ENCODE data around the gene MORC3.
"Not testable (repeated sequence)": the region's sequence is repeated elsewhere in the genome, so short reads cannot be mapped to it uniquely, and the experiment has no call there.

The MORC3 gene

DNA sequence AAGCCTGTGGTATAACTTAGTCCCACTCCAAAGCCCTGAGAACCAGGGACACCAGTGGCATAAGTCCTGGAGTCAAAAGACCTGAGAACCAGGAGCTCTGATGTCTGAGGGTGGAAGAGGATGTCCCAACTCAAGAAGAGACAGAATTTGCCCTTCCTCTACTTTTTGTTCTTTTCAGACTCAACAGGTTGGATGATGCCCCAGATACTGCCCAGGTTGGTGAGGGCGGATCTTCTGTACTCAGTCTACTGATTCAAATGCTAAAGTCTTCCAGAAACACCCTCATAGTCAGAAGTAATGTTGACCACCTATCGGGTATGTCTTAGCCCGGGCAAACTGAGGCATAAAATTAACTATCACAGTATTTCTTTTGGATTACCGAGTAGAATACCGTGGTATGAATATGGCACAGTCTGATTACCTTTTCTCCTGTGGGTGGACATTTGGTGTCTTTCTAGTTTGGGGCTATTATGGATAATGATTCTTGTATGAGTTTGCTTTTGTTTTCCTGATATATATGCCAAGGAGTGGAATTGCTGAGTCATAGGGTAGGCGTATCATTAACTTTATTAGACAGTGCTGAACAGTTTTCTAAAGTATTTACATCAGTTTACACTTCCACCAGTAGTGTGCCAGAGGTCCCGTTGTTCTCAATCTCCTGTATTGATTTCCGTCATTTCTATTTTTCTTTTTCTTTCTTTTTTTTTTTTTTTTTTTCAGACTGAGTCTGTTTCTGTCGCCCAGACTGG, 62.0 kb downstream of the MORC3 start:
- no peak for DNase-seq (ENCODE audit: low read depth in 1 of 2, low spot score in 1 of 2)

DNA sequence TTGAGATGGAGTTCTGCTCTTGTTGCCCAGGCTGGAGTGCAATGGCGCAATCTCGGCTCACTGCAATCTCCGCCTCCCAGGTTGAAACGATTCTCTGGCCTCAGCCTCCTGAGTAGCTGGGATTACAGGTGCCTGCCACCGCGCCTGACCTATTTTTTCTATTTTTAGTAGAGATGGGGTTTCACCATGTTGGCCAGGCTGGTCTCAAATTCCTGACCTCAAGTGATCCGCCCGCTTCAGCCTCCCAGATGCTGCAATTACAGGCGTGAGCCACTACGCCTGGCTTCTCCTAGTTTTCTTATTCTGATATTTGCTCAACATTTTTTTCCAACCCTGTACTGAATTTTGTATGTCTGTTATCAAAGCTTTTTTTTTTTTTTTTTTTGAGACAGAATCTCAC, 62.7 kb downstream of the MORC3 start:
- DNase-seq (ENCODE audit: low read depth in 1 of 2, low spot score in 1 of 2), result not testable (repeated sequence)

DNA sequence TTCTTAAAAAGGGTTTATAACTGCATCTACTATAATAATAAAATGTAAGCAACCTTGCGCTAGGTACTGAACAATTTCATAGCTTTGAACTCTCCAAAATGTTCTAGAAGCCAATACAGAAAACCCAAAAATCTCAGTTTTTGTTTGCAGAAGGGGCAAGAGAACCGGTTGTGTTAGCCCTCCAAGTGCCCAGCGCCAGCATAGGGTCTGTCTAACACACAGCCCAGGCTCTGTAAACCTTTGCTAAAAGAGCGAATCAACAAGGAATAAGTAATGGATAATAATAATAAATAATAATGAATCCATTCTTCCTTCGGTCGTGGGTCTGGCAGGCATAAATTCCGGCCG, 64.9 kb downstream of the MORC3 start:
- DNase-seq (ENCODE audit: low read depth in 1 of 2, low spot score in 1 of 2), result no peak

DNA sequence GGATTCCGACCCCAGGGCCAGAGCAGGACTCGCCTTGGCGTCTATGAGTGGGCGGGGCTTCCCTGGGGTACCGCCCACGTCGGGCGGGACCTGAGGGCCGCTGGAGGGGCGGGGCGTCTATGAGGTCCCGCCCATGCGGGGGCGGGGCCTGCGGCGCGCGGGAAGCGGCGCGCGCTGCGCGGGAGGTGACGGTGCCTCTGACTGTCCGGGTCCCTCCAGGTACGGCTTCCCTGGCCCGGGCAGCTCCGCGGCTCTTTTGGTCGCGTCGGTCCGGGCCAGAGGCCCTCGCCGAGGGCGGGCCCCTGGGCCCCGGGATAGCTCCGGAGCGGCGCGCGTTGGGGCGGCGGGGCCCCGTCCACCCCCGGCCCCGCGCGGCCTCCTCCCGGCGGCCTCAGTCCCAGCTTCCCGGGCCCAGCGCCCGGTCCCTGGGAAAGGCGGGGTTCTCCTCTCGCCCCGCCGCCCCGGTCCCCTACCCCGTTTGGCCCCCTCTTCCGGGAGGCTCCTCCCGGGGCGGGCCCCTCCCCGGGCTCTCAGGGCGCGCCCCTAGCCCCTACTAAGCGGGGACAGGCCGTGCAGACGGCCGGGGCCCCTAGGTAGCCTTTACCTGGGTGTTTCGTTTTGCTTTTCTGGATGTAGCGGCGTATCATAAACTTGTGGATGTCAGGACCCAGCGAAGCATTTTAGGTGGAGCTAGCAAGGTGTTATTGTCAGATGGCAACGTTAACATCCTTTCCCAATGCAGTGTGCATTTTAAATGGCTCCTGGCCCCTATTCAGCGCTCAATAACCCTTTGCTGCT, 65.4 kb downstream of the MORC3 start, which contains the start of gene CHAF1B:
CHAF1B (plus strand) TSS at position 160 of the 798 bp plus-strand sequence. CDS start 745 bp downstream, outside the sequence.
- peak; percentile 52 to 76 for DNase-seq (ENCODE audit: low read depth in 1 of 2, low spot score in 1 of 2)

DNA sequence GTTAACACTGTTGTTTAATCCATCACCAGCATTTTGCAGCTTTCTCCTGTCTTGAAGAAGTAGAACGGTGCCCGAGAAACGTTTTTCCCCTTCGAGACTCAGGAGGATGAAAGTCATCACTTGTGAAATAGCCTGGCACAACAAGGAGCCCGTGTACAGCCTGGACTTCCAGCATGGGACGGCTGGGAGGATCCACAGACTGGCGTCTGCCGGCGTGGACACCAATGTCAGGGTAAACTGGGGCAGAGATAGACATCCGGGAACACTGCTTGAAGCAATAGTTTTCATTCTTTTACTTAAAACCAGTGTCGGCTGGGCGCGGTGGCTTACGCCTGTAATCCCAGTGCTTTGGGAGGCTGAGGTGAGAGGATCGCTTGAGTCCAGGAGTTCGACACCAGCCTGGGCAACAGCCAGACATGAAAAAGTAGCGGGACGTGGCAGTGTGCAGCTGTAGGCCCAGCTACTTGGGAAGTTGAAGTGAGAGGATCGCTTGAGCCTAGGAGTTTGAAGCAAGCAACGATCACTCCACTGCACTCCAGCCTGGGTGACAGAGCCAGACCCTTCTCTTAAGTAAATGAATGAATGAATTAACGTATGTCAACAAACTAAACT, 66.1 kb downstream of the MORC3 start:
- DNase-seq (ENCODE audit: low read depth in 1 of 2, low spot score in 1 of 2), result no peak

DNA sequence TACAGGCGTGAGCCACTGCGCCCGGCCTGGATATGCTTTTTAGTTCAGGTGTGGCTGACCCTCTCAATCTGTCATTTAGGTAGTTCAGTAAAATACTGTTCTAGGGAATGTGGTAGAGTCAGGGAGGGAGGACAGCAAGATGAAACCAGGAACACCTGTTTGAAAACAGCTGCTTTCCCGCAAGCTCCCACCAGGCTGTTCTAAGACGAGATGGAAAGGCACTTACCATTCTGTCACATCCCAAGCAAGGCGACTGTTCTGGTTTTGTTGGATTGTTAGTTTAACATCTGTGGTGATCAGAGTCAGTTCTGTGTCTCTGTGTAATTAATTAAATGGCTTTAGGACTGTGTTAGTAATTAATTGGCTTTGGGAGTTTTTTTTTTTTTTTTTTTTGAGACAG, 68.1 kb downstream of the MORC3 start:
- no peak for DNase-seq (ENCODE audit: low read depth in 1 of 2, low spot score in 1 of 2)

DNA sequence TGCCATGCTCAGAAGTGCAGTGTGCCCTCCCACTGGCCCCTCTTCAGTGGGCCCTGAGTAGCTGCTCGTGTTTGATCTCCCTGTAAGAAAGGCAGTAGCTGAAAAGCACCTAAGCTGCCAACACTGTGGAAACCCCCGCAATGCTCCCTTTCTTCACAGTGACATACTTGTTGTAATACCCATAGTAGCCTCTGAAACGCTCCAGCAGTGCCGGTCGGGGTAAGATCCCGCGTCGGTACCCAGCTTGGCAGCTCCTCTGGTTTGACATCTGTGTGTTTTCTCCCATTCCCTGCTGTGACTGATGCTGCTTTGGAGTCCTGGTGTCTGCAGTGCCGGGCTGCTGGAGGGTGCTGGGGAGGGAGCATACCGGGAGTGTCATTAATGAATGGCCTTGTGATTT, 68.8 kb downstream of the MORC3 start:
- no peak for DNase-seq (ENCODE audit: low read depth in 1 of 2, low spot score in 1 of 2)

DNA sequence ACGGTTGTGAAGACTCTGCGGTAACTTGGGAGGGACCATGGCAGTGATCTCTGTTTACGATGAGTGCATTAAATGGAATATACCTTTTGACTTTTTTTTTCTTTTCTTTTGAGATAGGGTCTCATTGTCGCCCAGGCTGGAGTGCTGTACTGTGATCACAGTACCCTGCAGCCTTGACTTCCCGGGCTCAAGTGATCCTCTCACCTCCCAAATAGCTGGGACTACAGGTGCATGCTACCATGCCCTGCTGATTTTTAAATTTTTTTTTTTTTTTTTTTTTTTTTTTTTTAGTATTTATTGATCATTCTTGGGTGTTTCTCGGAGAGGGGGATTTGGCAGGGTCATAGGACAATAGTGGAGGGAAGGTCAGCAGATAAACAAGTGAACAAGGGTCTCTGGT, 71.7 kb downstream of the MORC3 start:
- DNase-seq (ENCODE audit: low read depth in 1 of 2, low spot score in 1 of 2), result not testable (repeated sequence)

DNA sequence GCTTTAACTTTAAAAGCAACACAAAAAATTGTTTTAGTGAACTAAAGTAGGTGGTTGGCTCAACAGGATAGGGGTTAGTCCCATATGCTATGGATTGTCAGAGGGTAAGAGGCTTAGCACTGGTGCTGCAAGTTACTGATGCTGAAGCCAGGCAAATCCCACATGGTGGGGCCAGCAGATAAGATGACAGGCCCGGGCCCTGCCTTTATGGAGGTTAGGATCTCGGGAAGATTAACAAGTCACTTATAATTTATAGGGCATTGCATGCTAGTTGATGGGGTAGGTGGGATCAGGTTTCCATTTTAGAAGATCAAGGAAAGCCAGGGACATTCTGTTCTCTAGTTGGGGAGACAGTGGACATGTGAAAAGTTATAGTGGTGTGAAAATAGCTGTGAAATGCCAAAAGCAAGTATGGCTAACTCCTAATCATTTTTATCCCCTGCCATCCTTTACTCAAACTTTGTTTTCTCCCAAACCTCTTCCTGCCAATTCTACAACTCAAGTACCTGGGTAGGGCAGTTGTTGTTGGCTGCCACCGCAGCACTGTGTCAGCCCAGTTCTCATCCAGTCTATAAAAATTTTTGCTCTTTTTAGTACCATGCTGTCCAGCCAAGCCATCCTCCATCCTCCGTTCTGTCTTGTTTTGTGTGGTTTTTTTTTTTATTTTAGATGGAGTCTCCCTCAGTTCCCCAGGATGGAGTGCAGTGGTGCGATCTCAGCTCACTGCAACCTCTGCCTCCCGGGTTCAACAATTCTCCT, 75.5 kb downstream of the MORC3 start:
- DNase-seq (ENCODE audit: low read depth in 1 of 2, low spot score in 1 of 2), result no peak

DNA sequence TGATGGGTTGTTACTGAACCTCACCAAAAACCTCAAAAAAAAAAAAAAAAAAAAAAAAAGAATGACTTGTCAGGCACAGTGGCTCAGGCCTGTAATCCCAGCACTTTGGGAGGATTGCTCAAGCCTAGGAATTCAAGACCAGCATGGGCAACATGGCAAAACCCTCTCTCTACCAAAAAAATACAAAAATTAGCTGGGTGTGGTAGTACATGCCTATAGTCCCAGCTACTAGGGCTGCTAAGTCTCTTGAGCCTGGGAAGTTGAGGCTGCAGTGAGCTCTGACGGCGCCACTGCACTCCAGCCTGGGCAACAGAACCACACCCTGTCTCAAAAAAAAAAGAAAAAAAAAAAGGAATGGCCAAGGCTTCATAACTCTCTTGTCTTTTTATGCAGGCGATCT, 76.3 kb downstream of the MORC3 start:
- no peak for DNase-seq (ENCODE audit: low read depth in 1 of 2, low spot score in 1 of 2)

DNA sequence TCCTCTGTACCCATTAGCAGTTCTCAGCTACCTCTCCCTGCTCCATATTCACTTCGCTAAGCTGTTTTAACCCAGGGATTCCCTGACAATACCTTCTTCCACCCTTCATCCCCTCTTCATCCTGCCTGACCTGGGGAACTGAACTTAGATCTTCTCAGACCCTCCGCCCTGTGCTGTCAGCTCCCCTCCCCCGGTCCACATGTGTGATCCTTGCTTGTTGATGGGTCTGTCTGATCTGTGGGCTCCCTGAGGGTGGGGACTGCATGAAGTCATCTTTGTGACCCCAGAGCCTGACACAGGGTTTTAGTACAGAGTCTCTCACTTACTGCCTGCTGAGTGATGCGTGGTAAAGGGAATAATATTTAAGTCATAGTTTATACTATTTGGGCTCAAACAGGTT, 77.0 kb downstream of the MORC3 start:
- no peak for DNase-seq (ENCODE audit: low read depth in 1 of 2, low spot score in 1 of 2)

DNA sequence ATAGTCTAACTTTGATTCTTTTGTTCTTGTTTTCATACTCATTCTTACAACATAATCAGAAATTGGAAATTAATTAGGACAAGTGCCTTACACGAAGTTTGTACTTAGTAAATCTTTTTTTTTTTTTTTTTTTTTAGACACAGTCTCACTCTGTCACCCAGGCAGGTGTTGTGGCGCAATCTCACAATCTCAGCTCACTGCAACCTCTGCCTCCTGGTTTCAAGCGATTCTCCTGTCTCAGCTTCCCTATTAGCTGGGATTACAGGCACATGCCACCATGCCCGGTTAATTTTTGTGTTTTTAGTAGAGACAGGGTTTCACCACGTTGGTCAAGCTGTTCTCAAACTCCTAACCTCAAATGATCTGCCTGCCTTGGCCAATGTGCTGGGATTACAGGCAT, 77.6 kb downstream of the MORC3 start:
- DNase-seq (ENCODE audit: low read depth in 1 of 2, low spot score in 1 of 2), result no peak

DNA sequence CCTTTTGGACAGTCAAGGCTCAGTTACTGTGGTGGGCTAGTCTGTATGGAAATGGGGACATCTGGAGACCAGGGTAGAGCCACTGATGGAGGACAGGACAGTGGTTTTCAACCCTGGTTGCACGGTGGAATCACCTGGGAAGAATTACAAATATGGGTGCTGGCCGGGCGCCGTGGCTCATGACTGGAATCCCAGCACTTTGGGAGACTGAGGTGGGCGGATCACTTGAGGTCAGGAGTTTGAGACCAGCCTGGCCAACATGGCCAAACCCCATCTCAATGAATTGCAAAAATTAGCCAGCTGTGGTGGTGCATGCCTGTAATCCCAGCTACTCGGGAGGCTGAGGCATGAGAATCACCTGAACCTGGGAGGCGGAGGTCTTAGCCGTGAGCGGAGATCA, 79.7 kb downstream of the MORC3 start:
- not testable (repeated sequence) for DNase-seq (ENCODE audit: low read depth in 1 of 2, low spot score in 1 of 2)

DNA sequence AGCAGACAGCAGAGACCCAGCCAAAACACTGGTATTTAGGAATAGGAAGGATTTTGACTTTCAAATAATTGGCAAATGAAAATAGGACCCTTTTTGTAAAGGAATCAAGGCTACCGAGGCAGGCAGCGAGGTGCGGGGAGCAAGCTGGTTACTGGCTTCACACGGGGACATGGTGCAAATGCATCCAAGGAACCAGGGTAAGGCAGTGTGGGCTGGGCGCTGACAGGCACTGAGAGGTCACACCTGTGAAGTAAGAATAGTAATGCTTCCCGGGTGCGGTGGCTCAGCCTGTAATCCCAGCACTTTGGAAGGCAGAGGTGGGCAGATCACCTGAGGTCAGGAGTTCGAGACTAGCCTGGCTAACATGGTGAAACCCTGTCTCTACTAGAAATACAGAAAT, 80.7 kb downstream of the MORC3 start:
- no peak for DNase-seq (ENCODE audit: low read depth in 1 of 2, low spot score in 1 of 2)

DNA sequence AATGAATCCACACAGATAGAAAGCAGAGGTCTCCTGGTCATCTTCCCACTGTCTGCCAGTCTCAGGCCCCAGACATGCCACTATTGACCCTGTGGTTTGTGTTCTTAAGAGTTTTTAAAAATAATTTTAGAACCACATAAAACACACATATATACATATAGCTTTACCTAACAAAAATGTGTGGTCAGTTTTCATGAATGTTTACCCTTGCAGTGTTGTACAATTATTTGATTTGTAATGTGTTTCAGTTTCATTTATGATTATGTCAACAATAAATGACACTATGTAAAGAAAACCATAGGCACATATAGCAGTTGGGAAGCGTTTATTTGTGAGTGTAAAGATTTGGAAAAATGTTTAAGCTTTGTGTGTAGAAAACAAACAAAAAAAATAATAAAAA, 82.3 kb downstream of the MORC3 start:
- DNase-seq (ENCODE audit: low read depth in 1 of 2, low spot score in 1 of 2), result no peak

DNA sequence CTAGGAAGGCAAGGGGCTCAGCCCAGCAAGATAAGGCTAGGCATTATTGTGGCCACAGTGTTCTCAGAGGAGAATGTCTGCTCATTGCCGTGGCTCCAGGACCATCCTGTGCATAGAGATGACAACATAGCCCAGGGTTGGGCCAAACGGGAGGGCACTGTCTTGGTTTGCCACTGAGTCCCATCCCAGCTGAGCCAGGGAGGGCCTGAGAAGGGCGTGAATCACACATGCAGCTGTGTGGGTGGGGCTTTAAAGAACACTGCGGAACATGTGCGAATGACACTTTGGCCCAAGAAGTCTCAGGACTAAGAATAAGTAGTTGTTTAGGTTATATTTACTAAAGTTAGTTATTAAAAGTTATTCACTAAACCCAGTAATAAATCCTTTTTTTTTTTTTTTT, 83.7 kb downstream of the MORC3 start:
- no peak for DNase-seq (ENCODE audit: low read depth in 1 of 2, low spot score in 1 of 2)

DNA sequence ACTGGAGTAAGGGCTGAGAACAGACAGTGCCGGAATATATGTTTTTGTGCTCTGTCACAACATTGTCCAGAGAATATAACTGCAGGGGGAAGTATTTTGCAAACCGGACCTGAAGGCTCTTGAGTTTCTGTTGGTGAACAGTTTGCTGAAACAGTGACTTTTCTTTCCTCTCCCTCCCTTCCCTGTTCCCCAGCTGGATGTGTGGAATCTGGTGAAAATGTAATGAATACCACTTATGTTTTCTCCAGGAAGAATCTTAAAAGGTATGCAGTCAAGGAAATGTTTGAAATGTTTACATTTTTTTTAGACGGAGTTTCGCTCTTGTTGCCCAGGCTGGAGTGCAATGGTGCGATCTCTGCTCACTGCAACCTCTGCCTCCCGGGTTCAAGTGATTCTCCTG, 88.6 kb downstream of the MORC3 start:
- DNase-seq (ENCODE audit: low read depth in 1 of 2, low spot score in 1 of 2), result no peak

DNA sequence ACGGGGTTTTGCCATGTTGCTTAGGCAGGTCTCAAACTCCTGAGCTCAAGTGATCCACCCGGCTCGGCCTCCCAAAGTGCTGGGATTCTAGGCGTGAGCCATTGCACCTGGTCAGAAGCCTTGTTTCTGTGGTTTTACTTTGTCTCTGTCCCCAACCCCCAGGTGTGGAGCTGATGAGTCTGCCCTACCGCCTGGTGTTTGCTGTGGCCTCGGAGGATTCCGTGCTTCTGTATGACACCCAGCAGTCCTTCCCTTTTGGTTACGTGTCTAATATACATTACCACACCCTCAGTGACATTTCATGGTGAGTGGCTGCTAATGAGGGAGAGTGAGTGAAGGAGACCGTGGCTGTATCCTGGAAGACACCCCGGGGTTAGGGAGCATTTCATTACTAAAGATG, 91.3 kb downstream of the MORC3 start:
- no peak for DNase-seq (ENCODE audit: low read depth in 1 of 2, low spot score in 1 of 2)

DNA sequence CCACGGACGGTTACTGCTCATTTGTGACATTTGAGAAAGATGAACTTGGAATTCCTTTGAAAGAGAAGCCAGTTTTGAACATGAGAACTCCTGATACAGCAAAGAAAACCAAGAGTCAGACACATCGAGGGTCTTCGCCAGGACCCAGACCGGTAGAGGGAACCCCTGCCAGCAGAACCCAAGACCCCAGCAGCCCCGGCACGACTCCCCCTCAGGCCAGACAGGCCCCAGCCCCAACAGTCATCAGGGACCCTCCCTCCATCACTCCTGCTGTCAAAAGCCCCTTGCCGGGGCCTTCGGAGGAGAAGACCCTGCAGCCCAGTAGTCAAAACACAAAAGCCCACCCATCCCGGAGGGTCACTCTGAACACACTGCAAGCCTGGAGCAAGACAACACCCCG, 92.9 kb downstream of the MORC3 start:
- no peak for DNase-seq (ENCODE audit: low read depth in 1 of 2, low spot score in 1 of 2)

DNA sequence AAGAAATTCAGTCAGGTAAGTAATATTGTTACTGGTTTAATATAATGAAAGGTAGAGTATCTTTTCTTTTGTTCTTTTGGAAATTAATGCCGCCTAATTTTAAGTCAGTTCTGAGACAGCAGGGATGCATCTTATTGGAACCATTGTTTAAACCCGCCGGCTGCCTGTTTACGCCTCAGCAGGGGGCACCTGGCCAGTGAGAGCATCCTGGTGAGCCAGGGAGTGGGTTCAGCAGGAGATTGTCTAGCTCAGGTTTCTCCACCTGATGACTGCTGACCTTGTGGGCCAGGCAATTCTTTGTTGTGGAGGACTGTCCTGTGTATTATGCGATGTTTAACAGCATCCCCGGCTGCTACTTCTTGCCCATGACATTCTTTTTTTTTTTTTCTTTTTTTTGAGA, 95.4 kb downstream of the MORC3 start:
- no peak for DNase-seq (ENCODE audit: low read depth in 1 of 2, low spot score in 1 of 2)

DNA sequence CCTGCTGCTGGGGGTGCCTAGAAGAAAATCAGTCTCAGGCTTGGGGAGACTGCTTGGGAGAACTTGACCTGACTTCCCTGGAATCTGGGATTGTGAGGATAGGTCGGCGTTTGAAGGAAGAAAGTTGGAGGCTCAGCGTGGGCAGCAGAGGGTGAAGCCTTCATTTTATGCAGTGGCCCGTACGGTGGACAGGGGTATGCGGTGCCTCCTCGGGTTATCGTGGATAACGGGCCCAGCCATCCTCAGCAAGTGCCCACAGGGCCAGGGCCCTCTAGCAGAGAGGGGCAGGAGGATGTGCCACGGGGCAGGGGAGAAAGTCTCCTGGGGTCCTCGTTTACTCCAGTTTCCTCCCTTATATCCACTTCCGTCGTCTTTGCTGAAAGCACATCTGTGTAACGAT, 99.2 kb downstream of the MORC3 start:
- no peak for DNase-seq (ENCODE audit: low read depth in 1 of 2, low spot score in 1 of 2)

DNA sequence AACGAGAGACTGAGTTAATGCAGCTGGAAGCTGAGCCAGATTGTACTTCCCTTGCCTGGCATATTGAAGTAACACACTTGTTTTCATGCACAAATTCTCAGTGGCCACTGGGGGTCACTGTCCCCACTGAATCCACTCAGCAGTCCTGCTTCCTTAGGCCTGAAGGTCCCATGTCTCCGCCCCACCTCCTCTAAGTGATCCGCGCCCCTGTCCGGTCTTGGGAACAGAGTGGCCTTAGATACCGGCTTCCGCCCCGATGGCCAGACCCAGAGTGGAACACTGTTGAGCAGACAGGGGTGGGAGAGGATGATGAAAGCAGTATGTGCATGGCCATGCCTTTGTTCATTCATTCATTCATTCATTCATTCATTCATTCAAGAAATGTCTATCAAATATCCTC, 100.0 kb downstream of the MORC3 start:
- DNase-seq (ENCODE audit: low read depth in 1 of 2, low spot score in 1 of 2), result no peak
